Activated CD8-positive, alpha-beta T cell treated with anti-CD3 and anti-CD28 coated beads for 36 hours (primary cell): ENCODE data around the gene ASTN2. TPM values are rescaled to one million over a fixed set of nuclear protein-coding genes. Genes with fewer than 3 reads are reported as not detected.

ENCODE experiments used
- ATAC-seq: fragments of 200-7000 bp; cut with Tn5 transposase; one replicate; pipeline ENCODE4 v1.10.0; 2021; ENCODE audit warnings: mild to moderate bottlenecking, moderate library complexity
- CTCF ChIA-PET: fragments of 350-600 bp; sonication (Branson Sonifier 250); formaldehyde crosslinking; loops from one replicate; lab custom pipeline; 2021; ENCODE audit warnings: antibody characterized with exemption; lab: Charles Lee
- POLR2A ChIA-PET: fragments of 350-600 bp; sonication (Branson Sonifier 250); formaldehyde crosslinking; loops from one replicate; lab custom pipeline; 2021; ENCODE audit warnings: antibody characterized with exemption; lab: Charles Lee
- DNase-seq: peaks from one replicate; pipeline ENCODE4 v3.0.0-alpha.2; 2020
- H3K27ac Mint-ChIP-seq: one replicate; pipeline ENCODE4 v1.8.0; 2021; ENCODE audit warnings: mild to moderate bottlenecking, mixed read lengths
- H3K27me3 Mint-ChIP-seq: one replicate; pipeline ENCODE4 v1.8.0; 2021; ENCODE audit warnings: mixed read lengths
- H3K36me3 Mint-ChIP-seq: one replicate; pipeline ENCODE4 v1.8.0; 2021; ENCODE audit warnings: low read depth, mixed read lengths
- H3K4me1 Mint-ChIP-seq: one replicate; pipeline ENCODE4 v1.8.0; 2021; ENCODE audit warnings: low read depth, mixed read lengths
- H3K4me3 Mint-ChIP-seq: one replicate; pipeline ENCODE4 v1.8.0; 2021; ENCODE audit warnings: mild to moderate bottlenecking, moderate library complexity, mixed read lengths
- H3K9me3 Mint-ChIP-seq: one replicate; pipeline ENCODE4 v1.8.0; 2021; ENCODE audit warnings: mixed read lengths
- CTCF ChIP-seq: fragments of 200-600 bp; IDR thresholded peaks from one replicate; pipeline ENCODE4 v1.8.0; 2022; ENCODE audit warnings: antibody characterized with exemption, mild to moderate bottlenecking
- intact Hi-C: fragments of 100-400 bp; cut with micrococcal nuclease; formaldehyde crosslinking; loops from one replicate; pipeline ENCODE4 v1.10.0; 2022
- total RNA-seq, 2 experiments: library from RNA; stranded (reverse); gene quantifications; one replicate each; pipeline ENCODE4 v1.2.3, GENCODE V29; 2021

Gene ASTN2
- total RNA-seq, 2 experiments from 2014 or later, result 5.2 to 5.7 TPM

GRCh38 chr9:117334101-117334500 lies 80.8 kb downstream of the ASTN2 start:
- ChIA-PET POLR2A (no interaction called here), CTCF (no interaction called here)
- Mint-ChIP-seq H3K27me3 (no peaks in the 10 kb centered on the region), H3K27ac (no peak overlapping the region), H3K4me1 (no peaks in the 10 kb centered on the region), H3K4me3 (no peak overlapping the region), H3K9me3 (no peaks in the 10 kb centered on the region), H3K36me3 (no peaks in the 10 kb centered on the region)
- no peak for TF ChIP-seq CTCF
- intact Hi-C loops, result no loop called here
- no peak for ATAC-seq
- DNase-seq, result no peak

GRCh38 chr9:117325831-117326230 lies 89.0 kb downstream of the ASTN2 start:
- DNase-seq, result no peak
- Mint-ChIP-seq H3K27ac (no peak overlapping the region), H3K4me3 (no peak overlapping the region), H3K9me3 (no peaks in the 10 kb centered on the region), H3K36me3 (no peaks in the 10 kb centered on the region), H3K27me3 (peaks cover 1% of the 10 kb centered on the region), H3K4me1 (no peaks in the 10 kb centered on the region)
- POLR2A ChIA-PET, result no interaction called here
- ATAC-seq, result no peak
- CTCF ChIA-PET, result no interaction called here
- intact Hi-C loops, result no loop called here
- no peak for TF ChIP-seq CTCF

GRCh38 chr9:117325110-117325731 lies 89.6 kb downstream of the ASTN2 start:
- CTCF ChIA-PET, result no interaction called here
- POLR2A ChIA-PET, result no interaction called here
- Mint-ChIP-seq H3K4me1 (no peaks in the 10 kb centered on the region), H3K4me3 (no peak overlapping the region), H3K9me3 (no peaks in the 10 kb centered on the region), H3K36me3 (no peaks in the 10 kb centered on the region), H3K27me3 (peaks cover 1% of the 10 kb centered on the region), H3K27ac (no peak overlapping the region)
- ATAC-seq (no peak), DNase-seq (no peak)
- intact Hi-C loops, result no loop called here
- no peak for TF ChIP-seq CTCF

GRCh38 chr9:117323390-117323789 lies 91.5 kb downstream of the ASTN2 start:
- ATAC-seq (no peak), DNase-seq (no peak)
- Mint-ChIP-seq H3K9me3 (no peaks in the 10 kb centered on the region), H3K4me3 (no peak overlapping the region), H3K36me3 (no peaks in the 10 kb centered on the region), H3K27ac (no peak overlapping the region), H3K27me3 (peaks cover 1% of the 10 kb centered on the region), H3K4me1 (no peaks in the 10 kb centered on the region)
- CTCF ChIA-PET, result no interaction called here
- no peak for TF ChIP-seq CTCF
- POLR2A ChIA-PET, result no interaction called here
- intact Hi-C loops, result no loop called here

- ATAC-seq (no peak), DNase-seq (no peak)
- ChIA-PET CTCF (no interaction called here), POLR2A (no interaction called here)
- Mint-ChIP-seq H3K9me3 (no peaks in the 10 kb centered on the region), H3K4me1 (no peaks in the 10 kb centered on the region), H3K27ac (no peak overlapping the region), H3K4me3 (no peak overlapping the region), H3K27me3 (peaks cover 2% of the 10 kb centered on the region), H3K36me3 (no peaks in the 10 kb centered on the region)
- no peak for TF ChIP-seq CTCF
- intact Hi-C loops, result no loop called here
Observed at GRCh38 chr9:117317192-117317591, 97.7 kb downstream of the ASTN2 start.
